Hindlimb muscle (tissue), 1 donor: ENCODE results near the gene ATP8B4. TPM values are rescaled to one million over a fixed set of nuclear protein-coding genes. Genes with fewer than 3 reads are reported as not detected.

ENCODE experiments used
- DNase-seq: peaks from one replicate; pipeline ENCODE4 v3.0.0-alpha.2; 2013
- polyA plus RNA-seq: library from polyadenylated mRNA; unstranded; fragments of 120-200 nt; gene quantifications from one replicate; pipeline ENCODE4 v1.2.1, GENCODE V29; 2013; ENCODE audit not compliant: insufficient read length

Gene ATP8B4
- polyA plus RNA-seq, 1 donor, result 4.3 TPM

DNA sequence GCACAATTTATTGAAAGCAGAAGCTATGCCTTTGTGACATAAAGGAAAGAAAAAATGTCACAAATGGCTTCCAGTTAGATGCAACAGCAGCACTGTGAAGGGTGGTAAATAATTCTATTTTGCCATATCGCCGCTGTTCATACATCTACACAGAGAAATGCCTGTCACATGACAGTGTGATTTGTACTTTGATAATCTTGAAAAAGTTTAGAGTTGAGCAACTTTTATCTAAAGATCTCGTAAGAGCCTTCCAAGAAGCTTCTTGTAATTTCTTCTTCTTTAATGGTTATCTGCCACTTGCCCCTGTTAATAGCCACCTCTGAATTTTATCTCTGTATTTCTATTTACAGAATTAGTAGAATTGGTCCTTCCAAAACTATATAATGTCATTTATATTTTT, 192.3 kb downstream of the ATP8B4 start:
- no peak for DNase-seq

DNA sequence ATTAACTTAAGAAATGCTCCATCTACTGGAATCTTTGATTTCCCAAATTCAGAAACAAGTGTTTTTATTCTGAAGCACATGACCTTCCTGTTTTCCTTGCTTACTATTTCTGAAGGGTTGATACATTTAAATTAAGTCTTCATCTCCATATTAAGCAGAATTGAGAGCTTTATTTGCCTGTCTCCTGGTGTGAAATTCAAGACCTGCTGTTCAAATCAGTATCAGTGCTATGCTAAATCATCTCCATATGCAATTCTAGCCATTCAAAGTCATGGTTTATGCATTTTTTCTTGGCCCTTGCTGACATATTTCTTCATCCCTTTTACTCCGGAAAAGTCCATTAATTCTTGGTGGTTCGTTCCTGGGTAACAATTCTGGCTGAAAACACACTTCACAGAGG, 195.4 kb downstream of the ATP8B4 start:
- DNase-seq, result no peak

- DNase-seq, result no peak
Measured at GRCh38 chr15:49919034-49919433, 200.0 kb downstream of the ATP8B4 start.

GRCh38 chr15:49918121-49918520, 200.9 kb downstream of the ATP8B4 start:
- DNase-seq, result no peak

- no peak for DNase-seq
Measured at GRCh38 chr15:49916998-49917397, 202.0 kb downstream of the ATP8B4 start.

DNA sequence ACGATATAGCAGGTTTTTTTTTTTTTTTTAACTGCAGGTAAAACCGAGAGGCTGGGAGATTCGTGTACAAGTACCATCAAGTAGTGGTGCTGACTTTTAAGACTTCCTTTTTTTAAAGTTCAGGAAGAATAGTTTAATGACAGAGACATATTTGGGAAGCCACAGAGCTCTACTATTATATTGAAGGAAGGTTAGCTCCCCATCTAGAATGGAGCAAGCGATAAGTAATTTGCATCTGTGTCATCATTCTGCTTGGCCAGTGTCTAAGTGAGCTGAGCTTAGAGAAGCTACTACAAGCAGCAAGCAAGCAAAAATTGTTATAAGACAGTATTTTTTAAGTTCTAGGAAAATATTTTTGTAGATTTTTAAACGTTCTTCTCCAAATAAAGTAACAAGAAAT, 203.2 kb downstream of the ATP8B4 start:
- no peak for DNase-seq

GRCh38 chr15:49908933-49909295, 210.1 kb downstream of the ATP8B4 start:
- no peak for DNase-seq

DNA sequence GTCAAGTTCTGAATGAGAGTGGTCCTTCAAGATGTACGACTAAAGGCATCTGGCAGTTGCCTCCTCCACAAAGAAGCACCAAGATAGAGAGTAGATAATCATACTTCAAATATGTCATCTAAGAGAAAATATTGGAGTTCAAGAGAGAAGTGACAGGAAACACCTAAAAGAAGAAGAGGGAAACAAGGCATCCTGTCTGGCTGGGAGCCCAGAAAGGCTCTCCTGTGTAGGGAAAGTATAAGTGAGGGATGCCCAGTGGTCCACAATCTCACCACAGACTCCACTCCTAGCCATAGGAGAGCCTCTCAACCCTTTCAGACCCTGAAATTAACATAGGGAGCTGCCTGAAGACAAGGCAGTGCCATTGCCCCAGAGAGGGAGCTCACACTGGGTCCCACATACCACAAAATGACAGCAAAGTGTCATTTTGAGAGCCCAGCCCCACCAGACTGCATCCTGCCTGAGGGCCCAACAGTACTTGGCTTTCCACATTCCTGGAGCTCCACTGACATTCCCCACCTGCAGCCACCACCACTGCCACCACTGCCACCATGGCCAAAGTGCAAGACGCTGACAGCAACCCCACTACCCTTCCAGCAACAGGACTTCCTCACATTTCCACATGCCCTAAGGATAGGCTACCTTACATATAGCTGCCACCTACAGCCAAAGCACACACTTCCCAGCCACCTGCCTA, 210.6 kb downstream of the ATP8B4 start:
- no peak for DNase-seq

- DNase-seq, result no peak
Measured at GRCh38 chr15:49906966-49907365, 212.1 kb downstream of the ATP8B4 start.

GRCh38 chr15:49905221-49905620, 213.8 kb downstream of the ATP8B4 start:
- DNase-seq, result no peak

DNA sequence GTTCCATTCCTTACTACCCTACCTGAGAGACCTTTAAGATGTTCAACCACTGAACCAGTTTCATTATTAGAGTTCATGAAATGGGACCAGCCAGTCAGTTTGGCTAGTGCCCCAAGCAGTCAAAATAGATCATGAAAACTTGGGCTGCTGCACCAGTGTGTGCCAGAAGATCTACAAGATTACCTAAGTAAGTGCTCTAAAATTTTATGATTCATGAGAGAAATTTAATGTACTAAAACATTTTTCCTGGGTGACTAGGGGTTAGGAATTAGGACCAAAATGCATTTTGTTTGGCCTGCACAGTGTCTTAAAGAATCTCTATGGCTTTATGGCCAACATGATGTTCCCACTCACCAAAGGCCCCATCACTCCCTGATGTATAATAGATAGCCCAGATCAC, 214.7 kb downstream of the ATP8B4 start:
- DNase-seq, result no peak

DNA sequence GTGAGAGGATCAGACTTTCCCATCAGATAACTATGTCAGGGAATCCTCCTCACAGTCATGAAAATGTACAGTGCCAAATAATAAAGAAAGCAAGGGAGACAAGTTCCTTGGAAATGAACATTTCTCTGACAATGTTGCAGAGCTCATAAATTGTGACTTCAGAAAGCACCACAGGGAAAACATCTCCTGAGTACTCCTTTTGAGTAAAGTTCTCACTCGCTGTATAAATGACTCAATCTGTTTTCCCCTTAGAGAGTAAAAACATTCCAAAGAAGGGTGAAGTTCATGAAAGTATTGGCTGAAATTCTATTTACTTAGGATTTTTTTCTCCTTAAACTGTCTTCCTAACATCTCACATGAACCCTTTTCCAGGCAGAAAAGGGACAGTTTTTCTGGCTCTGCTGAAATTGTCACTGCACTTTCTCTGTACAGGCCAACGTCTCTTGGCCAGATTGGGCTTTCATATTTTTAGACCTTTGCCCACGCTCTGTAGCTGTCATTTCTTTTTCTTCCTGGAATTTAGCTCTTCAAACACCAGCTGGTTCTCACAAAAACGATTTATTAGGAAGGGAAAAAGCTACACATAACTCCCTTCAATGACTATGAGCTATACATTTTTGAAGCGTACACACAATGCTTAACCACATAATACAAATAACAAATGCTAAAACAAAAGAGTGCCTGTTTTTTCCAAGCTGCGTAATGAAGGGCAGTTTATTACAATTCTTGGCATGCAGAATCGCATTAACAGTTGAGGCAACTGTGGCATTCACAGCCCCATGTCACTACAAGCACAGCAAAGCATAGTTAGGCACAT, 216.1 kb downstream of the ATP8B4 start:
- DNase-seq, result peak; percentile 66

DNA sequence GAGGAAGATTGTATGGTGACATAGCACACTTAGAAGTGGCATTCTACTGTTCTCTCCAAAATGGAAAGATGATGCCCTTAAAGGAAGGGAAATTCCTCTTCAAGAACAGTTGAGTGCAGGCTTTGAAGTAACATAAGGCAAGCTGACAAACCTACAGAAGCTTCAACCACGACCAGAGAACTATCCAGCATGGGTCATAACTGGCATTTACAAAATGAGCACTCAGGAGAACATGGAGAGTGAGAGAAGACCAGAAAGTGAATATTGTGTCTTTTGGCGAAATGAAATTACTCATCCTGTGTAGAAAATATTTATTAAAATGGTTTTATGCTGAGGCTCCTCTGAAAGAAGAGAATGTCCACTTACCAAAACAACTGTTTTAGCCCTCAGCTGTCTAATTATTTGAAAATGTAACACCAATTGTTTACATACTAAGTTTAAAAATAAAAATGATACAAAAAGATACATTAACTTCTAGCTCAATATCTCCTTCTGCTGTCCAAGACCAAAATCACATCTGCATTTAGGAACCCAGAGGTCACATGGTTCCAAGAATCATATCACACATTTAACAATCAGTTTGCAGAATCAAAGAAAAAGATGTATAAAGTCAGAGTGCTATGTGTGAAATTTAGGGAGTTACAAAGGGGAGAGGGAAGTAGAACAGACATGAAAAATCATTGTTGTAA, 216.9 kb downstream of the ATP8B4 start:
- DNase-seq, result peak; percentile 64

- DNase-seq, result no peak
Measured at GRCh38 chr15:49901321-49901720, 217.7 kb downstream of the ATP8B4 start.

DNA sequence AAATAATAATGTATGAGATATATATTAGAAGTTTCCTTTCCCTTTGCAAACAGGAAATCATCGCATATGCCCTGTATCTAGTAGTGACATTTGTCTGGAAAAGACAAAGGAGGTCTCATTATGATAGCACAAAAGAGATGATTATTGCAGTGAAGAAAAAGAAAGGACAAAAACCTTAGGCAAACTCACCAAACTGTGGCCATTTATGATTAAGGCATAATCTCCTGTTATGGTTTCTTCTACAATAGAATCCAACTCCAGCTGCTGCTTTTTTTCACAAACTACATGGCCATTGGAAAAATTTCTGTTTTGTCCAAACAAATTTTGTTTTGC, 218.2 kb downstream of the ATP8B4 start:
- no peak for DNase-seq

- peak; percentile 76 for DNase-seq
Measured at GRCh38 chr15:49900006-49900902, 218.8 kb downstream of the ATP8B4 start.

DNA sequence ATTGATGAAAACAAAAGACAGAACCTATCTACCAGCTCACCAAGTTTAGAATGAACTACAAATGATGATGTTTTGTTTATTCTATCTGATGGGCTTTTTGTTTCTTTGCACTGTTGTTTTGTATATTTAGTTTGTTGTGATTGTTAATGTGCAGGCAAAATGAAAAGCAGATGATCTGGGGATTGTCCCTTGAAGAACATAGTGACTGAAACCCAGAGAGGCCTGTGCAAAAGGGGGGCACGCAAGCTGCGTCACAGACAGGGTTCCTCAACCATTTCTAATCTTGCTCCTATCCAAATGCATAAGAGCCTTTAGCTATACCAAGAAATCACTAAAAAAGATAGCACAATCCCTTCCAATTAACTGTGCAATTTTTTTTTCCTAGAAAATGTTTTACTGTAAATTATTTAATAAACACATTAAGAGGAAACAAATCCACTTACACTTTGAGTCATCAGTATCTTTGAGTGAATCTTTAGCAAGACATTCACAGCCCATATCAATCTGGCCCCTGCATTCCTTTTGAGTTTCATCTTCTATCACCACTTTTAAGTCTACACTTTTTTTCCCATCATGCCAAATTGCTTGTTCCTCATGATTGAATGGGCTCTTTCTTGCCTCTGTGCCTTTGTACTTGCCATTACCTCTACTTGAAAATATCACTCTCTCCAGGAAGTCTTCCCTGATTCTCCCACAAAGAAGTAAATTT, 220.3 kb downstream of the ATP8B4 start:
- DNase-seq, result no peak

DNA sequence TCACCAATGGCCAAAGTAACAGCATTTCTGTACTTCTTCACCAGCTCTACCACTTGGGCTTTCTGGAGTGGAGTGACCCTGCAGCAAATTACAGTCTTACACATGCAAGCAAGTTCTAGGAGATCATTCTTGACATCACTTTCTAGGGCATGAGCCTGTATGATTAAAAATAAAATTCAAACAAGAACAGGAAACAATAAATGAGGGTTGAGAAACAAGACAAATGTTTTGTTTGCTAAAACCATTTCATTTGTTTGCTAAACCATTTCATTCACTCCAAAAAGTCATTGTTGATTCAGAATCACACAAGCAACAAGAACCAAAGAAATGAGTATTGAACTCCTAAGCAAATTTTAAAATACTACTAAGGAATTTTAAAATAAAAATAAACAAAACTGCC, 220.9 kb downstream of the ATP8B4 start:
- no peak for DNase-seq

GRCh38 chr15:49895347-49896223, 223.4 kb downstream of the ATP8B4 start:
- DNase-seq, result no peak

DNA sequence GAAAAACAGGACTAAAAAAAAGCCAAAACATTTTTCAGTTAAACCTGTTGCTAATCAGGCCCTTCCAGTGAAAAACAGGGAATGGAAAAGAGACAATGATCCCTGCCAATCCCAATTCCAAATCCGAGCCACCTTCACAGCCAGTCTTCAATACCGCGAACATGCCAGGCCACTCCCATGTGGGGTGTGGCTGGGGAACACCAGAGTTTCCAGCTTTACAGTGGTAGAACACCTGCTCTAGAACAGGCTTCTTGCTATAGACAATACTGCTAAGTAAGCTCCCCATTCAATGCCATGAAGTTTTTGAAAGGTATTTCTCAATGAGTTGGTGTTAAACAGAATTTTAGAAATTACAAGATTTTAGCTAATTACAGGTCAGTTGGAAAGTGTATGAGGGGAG, 228.3 kb downstream of the ATP8B4 start:
- DNase-seq, result no peak

DNA sequence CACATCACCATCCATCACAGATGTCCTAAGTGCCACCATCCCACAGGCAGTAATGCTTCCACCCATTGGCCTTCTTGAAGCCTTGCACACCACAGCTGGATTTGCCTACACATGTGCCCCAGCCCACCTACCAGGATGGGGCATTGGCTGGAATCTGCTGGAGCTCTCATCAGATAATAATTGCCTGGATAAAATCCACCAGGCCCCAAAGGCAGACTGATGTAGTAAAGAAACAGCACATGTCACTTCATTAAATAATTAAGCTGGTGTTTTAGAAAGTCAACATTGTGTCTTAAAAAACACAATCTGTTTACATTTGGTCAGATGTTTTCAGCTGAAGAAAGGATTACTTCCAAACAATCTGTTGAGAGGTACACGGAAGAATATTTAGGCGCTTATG, 229.5 kb downstream of the ATP8B4 start:
- no peak for DNase-seq
